HepG2 (cell line): ENCODE data around the gene MICOS13. TPM values are rescaled to one million over a fixed set of nuclear protein-coding genes. Genes with fewer than 3 reads are reported as not detected.

Experiments
- AGO1 ChIP-seq: fragments of 200-400 bp; formaldehyde crosslinking; IDR thresholded peaks from 2 replicates; pipeline ENCODE4 v1.6.1; 2017; ENCODE audit warnings: mild to moderate bottlenecking, low read depth, low read length, moderate library complexity; ENCODE audit not compliant: poor library complexity, severe bottlenecking
- CTCF ChIP-seq: sonication (generic); formaldehyde crosslinking; IDR thresholded peaks from 2 replicates; pipeline ENCODE4 v1.5.0; 2020; ENCODE audit warnings: mild to moderate bottlenecking, missing genetic modification reagents, moderate library complexity
- HMGXB4 ChIP-seq, 2 experiments: sonication (generic) in 1 of 2; formaldehyde crosslinking in 1 of 2; IDR thresholded peaks; 2 replicates each; pipeline versions ENCODE4 v1.4.0 to v1.6.1; 2018 to 2020; ENCODE audit warnings: missing genetic modification reagents in 2 of 2, borderline replicate concordance in 1 of 2, low read depth in 1 of 2, mild to moderate bottlenecking in 1 of 2, missing biosample characterization in 1 of 2
- MAZ ChIP-seq, 2 experiments: sonication (generic) in 1 of 2; formaldehyde crosslinking in 1 of 2; IDR thresholded peaks; 2 replicates each; pipeline versions ENCODE4 v1.5.0 to v1.6.1; 2012 to 2020; ENCODE audit warnings: low read depth in 2 of 2, mild to moderate bottlenecking in 2 of 2, borderline replicate concordance in 1 of 2, improper control_type of control experiment in 1 of 2, low read length in 1 of 2, missing genetic modification reagents in 1 of 2, moderate library complexity in 1 of 2
- NR2F2 ChIP-seq: IDR thresholded peaks from 2 replicates; pipeline ENCODE4 v1.6.1; 2012; ENCODE audit warnings: low read depth, inconsistent platforms, borderline replicate concordance
- TFAP4 ChIP-seq: sonication (generic); IDR thresholded peaks from 2 replicates; pipeline ENCODE4 v1.6.1; 2016; ENCODE audit warnings: low read depth, borderline replicate concordance
- ZBTB46 ChIP-seq: sonication (generic); formaldehyde crosslinking; IDR thresholded peaks from 2 replicates; pipeline ENCODE4 v1.4.0; 2020; ENCODE audit warnings: mild to moderate bottlenecking, missing genetic modification reagents, borderline replicate concordance
- ZFAT ChIP-seq: sonication (generic); formaldehyde crosslinking; conservative IDR thresholded peaks from 2 replicates; pipeline ENCODE4 v1.8.1; 2023; ENCODE audit warnings: missing genetic modification reagents, inconsistent platforms
- ZFX ChIP-seq: sonication (generic); formaldehyde crosslinking; IDR thresholded peaks from 2 replicates; pipeline ENCODE4 v1.4.0; 2020; ENCODE audit warnings: mild to moderate bottlenecking, low read depth, missing genetic modification reagents, moderate library complexity
- ZNF710 ChIP-seq: sonication (generic); formaldehyde crosslinking; IDR thresholded peaks from 2 replicates; pipeline ENCODE4 v1.5.0; 2020; ENCODE audit warnings: mild to moderate bottlenecking, missing genetic modification reagents, borderline replicate concordance
- ZNF777 ChIP-seq: sonication (generic); formaldehyde crosslinking; IDR thresholded peaks from 2 replicates; pipeline ENCODE4 v1.4.0; 2020; ENCODE audit warnings: missing genetic modification reagents
- ZXDC ChIP-seq: sonication (generic); formaldehyde crosslinking; IDR thresholded peaks from 2 replicates; pipeline ENCODE4 v1.5.0; 2020; ENCODE audit warnings: mild to moderate bottlenecking, missing genetic modification reagents
- polyA plus RNA-seq, 8 experiments: library from polyadenylated mRNA; depleted of rRNA in 3 of 8; stranded (reverse) in 7 of 8; unstranded in 1 of 8; fragments of >200 nt; fragmentation: Illumina TruSeq in 4 of 8; extraction: Trizol in 4 of 8; gene quantifications; 2 replicates each; pipeline versions ENCODE4 v1.2.1 to v1.2.3, GENCODE V29; 2011 to 2016; ENCODE audit warnings: low read depth in 4 of 8, missing spikeins in 1 of 8, mixed read lengths in 1 of 8; ENCODE audit not compliant: insufficient read depth in 1 of 8
- total RNA-seq, 5 experiments: library from RNA; depleted of rRNA; stranded (reverse); fragments of >200 nt; fragmentation: Illumina TruSeq; extraction: Trizol; gene quantifications; 2 replicates each; pipeline ENCODE4 v1.2.3, GENCODE V29; 2016; ENCODE audit warnings: low read depth in 1 of 5

The MICOS13 gene
- total and polyA plus RNA-seq, 2 of the 13 experiments (the other 11 are each of a cell fraction or from before 2014, with no cell fraction given), result 28.8 to 35.4 TPM

GRCh38 chr19:5696196-5697021, 16.1 kb upstream of the MICOS13 start (continued):
- no peak for TF ChIP-seq TFAP4
- no peak for TF ChIP-seq ZFX (CRISPR knock-in tag)
- TF ChIP-seq CTCF (CRISPR knock-in tag), result no peak
- no peak for TF ChIP-seq ZFAT
- no peak for TF ChIP-seq ZNF777 (CRISPR knock-in tag)
- TF ChIP-seq HMGXB4 (CRISPR knock-in tag; IDR thresholded peaks at IDR 0.05; ENCODE audit: borderline replicate concordance in 1 of 2, low read depth in 1 of 2), result no peak
- no peak for TF ChIP-seq ZNF710 (CRISPR knock-in tag)
- TF ChIP-seq ZBTB46, result no peak
- TF ChIP-seq NR2F2, result no peak
- no peak for TF ChIP-seq ZXDC
- peak; percentile 97 for TF ChIP-seq AGO1
- TF ChIP-seq MAZ (IDR thresholded peaks at IDR 0.05; ENCODE audit: borderline replicate concordance, low read depth, low read length), result no peak
- TF ChIP-seq MAZ (CRISPR knock-in tag; IDR thresholded peaks at IDR 0.05; ENCODE audit: low read depth), result no peak
